GM12872 (cell line): ENCODE measurements around the gene PTPRF.

Experiments
- CTCF ChIP-seq: IDR thresholded peaks from 3 replicates; pipeline ENCODE4 v1.5.1; 2011; ENCODE audit warnings: low read depth, mild to moderate bottlenecking, low read length, moderate library complexity; ENCODE audit not compliant: insufficient read depth

The PTPRF gene

GRCh38 chr1:43671193-43671592 is 140.5 kb downstream of the PTPRF start:
- no peak for TF ChIP-seq CTCF

GRCh38 chr1:43671626-43672330 is 141.1 kb downstream of the PTPRF start:
- TF ChIP-seq CTCF, result no peak

GRCh38 chr1:43673261-43673660 is 142.6 kb downstream of the PTPRF start:
- TF ChIP-seq CTCF, result no peak
